Suppressor macrophage (primary cell): ENCODE measurements around the gene KDELR3.
A peak's percentile ranks its signal among the peaks of the same experiment; 100 is the strongest.

Source experiments
- DNase-seq, 4 experiments: peaks; one replicate each; pipeline ENCODE4 v3.0.0-alpha.2; 2020 to 2022
- total RNA-seq, 17 experiments: gene quantifications; one replicate each; lab custom pipeline; 2026; ENCODE audit warnings: mixed read lengths in 6 of 17, inconsistent platforms in 3 of 17; lab: John Stamatoyannopoulos, UW

The KDELR3 gene
- total RNA-seq: 0 to 0.88 (median 0.24) reads per million in 17 experiments

GRCh38 chr22:38467904-38468442 lies at the start of gene KDELR3:
Gene KDELR3 (plus strand): TSS chr22:38468096. CDS start chr22:38468234, 138 bp downstream.
- DNase-seq: peak; percentile 73 to 88 (median 82)

GRCh38 chr22:38418589-38418988 lies 49.3 kb upstream of the KDELR3 start:
- DNase-seq: no peak

DNA sequence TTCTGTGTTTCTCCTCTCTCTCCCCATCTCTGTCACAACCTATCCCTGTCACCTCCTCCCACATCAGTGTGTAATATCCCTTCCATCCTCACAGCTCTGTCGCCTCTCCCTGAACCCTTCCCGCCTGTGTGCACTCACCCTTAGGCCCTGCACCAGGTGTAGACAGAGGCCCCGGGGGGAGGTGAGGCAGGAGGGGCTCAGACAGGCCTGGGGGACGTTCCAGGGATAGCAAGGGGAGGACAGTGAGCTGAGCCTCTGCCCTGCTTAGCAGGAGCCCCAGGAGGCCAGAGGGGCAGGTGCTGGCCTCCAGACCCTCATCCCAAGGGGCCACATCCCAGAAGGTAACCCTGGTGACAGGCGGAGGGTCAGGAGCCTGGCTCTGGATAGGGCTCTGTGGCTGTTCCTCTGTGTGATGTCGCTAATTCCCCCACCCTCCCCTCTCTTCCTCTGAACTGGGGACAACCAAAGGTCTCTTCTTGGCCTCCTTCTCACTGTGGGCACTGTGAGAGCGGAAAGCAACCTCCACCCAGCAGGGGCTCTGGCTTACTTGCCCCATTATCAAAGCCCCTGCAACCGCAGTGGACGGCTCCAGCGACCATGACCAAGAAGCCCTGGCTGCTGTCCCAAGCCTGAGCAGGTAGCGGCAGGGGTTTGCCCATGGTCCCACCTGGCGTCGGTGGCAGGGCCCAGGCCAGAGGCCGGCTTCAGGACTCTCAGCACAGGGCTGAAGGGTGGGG lies 48.6 kb upstream of the KDELR3 start:
- DNase-seq: no peak

DNA sequence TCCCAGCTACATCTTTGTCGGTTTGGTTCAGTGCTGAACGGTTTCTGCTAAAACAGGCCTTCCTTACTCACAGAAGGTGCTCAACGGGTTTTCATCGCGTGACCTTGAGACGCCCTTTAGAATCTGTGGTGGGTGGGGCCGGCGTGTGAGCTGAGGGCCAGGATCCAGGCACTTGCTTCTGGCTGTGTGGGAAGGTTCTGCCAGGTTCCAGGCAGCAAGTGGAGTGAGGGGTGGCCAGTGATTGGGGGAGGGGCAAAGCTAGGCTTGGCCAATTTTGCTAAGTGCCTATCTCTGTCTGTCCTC lies 48.1 kb upstream of the KDELR3 start:
- no peak for DNase-seq

- DNase-seq: no peak
Observed at GRCh38 chr22:38420734-38421133, 47.2 kb upstream of the KDELR3 start.

DNA sequence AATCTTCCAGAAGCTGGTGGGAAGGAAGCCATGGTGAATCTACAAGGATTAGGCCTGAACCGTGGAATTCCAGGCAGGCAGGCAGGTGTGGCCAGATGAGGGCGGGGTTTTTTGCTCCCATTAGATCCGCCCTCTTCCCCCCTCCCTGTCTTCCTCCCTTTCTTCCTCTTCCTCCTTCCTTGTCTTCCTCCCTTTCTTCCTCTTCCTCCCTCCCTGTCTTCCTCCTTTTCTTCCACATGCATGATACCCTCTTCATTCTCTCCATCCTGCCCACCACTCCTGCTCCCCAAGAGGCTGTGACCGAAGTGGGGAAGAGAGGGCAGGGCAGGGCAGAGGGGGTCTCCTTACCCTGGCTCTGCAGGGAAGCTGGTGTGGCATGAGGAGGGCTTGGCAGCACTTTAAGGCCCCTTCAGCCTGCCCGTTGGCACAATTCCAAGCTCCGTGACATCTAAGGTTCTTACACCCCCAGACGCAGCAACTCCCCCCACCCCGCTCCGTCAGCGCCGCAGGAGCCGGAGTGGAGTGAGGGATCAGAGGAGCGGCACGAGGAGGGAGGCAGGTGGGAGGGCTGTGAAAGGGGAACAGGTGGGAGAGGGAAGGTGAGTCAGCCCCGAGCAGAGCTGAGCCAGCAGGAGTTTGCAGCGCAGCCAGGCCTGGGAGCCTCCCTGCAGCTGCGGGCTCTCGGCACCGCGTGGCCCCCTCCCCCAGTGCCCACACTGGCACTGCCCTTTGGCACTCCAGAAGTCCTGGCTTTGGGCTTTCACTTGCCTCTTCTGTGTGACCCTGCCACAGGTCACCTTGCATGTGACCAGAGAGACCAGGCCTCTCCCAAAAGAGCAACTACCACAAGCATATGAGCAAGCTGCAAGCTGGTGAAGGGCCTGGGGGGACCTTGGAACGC lies 45.0 kb upstream of the KDELR3 start:
- no peak for DNase-seq

DNA sequence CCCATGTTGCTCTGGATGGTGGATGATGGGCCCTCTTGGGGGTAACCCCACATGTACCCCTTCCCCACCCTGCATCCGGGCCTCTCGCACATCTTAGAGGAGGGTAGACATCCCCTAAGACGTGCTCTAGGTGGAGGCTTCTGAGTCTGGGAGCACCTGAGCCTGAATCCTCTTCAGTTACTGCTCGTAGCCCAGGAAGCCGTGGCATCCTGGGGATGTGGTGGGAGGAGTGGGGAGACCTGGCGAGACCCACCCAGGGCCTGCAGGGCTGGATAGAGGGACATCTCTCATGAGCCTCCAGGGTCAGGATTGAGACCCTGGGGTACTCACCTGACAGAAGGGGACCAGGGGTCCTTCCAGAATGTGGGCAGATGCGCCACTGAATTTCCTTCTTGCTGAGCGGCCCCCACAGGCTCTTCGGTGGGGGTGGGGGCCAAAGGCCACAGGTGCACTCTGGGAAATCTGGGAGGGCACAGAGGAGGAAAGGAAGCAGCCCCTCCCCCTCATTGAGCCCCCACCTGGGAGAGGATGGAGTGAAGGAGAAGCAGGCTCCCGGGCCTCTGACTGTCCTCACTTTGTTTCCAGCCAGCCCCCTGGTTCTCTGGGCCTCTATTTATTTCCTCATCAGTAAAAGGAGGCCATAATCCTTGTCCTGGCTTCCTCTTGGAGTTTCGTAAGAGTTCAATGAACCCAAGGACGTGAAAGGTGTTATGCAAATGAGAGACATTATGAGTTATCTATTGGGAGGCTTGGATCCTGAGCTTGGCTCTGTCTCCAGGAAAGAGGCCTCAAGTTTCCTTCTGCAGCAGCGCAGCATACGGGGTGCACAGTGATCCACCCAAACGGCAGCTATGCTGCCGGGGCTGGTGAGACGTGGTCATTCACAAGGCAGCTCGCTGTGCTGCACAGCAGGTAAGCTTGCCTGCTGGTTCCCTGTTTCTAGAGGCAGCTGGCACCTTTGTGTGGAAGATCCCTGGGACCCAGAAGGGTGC lies 44.1 kb upstream of the KDELR3 start:
- DNase-seq: no peak

- DNase-seq: no peak
Observed at GRCh38 chr22:38424525-38425080, 43.3 kb upstream of the KDELR3 start.

DNA sequence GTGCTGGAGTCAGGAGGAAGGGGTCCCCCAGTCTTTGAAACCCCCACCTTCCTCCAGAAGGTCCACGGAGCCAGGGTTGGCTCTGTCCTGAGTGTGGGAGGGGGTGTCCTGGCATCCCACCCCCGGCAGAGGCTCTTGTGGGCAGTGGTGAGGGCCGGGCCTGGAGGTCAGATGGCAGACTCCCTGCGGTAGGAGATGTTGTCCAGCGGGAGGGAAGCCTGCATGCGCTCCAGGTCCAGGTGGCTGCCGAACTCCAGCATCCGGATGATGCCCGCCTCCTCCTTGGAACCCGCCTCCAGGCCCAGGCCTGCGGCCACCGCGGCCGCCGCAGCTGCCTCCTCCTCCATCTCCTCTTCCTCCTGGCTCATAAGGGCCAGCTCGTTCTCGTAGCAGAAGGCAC lies 41.3 kb upstream of the KDELR3 start:
- no peak for DNase-seq

DNA sequence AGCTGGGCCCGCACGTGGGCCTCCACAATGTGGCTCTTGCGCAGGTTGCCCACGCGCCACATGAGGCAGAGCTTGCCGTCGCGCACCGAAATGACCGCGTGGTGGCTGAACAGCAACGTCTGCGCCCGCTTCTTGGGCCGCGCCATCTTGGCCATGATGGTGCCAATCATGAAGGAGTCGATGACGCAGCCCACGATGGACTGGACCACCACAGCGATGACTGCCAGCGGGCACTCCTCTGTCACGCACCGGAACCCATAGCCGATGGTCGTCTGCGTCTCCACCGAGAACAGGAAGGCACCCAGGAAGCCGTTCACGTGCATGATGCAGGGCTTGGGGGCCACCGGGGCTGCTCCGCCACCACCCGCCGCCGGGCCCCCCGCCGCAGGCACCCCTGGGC lies 40.4 kb upstream of the KDELR3 start:
- DNase-seq: no peak

DNA sequence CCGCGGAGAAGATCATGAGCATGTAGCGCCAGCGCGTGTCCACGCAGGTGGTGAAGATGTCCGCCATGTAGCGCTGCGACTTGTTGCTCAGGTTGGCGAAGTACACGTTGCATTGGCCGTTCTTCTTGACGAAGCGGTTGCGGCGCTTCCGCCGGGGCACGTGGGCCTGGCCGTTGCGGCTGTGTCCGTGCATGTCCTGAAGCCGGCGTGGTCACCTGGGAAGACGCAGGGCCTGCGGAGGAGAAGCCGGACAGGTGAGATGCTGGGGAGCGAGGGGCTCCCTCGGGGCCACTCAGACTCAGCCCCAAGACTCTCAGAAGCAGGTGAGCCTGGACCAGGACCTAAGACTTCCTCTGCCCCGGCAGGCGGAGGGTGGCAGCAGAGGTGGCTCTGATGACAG lies 40.0 kb upstream of the KDELR3 start:
- no peak for DNase-seq

DNA sequence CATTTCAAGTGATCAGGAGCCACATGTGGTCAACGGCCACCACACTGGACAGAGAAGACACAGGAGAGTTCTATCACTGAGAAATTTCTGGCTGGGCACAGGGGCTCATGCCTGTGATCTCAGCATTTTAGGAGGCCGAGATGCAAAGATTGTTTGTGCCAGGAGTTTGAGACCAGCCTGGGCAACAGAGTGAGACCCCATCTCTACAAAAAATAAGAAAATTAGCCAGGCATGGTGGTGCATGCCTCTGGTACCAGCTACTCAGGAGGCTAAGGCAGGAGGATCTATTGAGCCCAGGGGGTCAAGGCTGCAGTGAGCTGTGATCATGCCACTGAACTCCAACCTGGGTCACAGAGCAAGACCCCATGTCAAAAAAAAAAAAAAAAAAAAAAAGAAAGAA lies 39.2 kb upstream of the KDELR3 start:
- DNase-seq: no peak

GRCh38 chr22:38429499-38430068 lies 38.3 kb upstream of the KDELR3 start:
- DNase-seq: no peak

- DNase-seq: no peak
Observed at GRCh38 chr22:38431266-38432010, 36.5 kb upstream of the KDELR3 start.

DNA sequence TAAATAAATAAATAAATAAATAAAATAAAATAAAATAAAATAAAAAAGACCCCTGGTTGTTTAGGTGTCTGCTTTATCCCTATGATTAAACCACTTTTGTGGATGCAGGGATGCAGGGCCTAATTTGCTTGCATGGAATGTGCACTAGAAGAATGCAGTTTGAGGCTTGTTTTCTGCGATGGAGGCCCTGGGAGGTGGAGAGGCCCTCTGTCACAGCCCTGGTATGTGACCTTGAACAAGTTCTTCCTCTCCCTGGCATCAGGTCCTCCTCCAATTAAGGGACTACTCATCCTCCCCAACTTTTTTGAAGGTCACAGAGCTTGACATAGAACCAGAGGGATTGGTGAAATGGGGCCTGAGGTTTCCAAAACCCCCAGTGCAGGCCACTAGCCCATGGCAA lies 35.6 kb upstream of the KDELR3 start:
- DNase-seq: no peak

DNA sequence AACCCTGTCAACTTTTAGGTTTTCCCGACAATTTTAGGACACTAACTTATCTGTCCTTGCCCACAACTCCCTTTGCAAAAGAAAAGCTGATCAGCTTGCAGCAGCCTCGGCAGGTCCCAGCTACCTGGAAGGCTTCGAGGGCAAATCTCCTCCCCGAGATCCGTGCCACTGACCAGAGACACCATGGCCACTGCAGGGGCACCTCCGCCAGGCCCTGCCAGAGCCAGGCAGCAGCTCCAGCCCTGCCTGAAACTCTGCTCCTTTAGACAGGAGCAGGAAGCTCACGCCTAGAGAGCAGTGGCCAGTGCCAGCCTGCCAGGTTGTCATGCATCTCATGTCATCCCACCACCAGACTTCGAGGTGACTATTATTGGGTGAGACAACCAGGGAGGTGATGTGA lies 34.0 kb upstream of the KDELR3 start:
- DNase-seq: no peak

DNA sequence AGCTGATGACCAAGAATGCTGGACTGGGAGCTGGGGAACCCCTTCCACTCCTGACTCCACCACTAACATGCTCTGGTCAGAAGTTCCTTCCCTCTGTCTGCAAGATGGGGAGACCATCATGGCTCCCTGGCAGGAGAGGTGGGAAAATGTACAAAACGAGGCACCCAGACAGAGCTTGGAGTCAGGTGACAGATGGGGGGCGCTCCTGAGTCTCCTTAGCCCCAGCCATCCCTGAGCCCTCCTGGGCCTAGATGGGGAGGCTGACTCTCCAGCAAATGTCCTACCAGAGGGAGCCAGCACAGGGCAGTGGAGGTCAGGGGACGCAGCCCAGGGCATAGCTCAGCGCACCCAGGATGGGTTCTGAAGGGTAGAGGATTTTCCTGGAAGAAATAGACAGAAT lies 32.9 kb upstream of the KDELR3 start:
- DNase-seq: no peak

GRCh38 chr22:38435965-38436364 lies 31.9 kb upstream of the KDELR3 start:
- DNase-seq: no peak

DNA sequence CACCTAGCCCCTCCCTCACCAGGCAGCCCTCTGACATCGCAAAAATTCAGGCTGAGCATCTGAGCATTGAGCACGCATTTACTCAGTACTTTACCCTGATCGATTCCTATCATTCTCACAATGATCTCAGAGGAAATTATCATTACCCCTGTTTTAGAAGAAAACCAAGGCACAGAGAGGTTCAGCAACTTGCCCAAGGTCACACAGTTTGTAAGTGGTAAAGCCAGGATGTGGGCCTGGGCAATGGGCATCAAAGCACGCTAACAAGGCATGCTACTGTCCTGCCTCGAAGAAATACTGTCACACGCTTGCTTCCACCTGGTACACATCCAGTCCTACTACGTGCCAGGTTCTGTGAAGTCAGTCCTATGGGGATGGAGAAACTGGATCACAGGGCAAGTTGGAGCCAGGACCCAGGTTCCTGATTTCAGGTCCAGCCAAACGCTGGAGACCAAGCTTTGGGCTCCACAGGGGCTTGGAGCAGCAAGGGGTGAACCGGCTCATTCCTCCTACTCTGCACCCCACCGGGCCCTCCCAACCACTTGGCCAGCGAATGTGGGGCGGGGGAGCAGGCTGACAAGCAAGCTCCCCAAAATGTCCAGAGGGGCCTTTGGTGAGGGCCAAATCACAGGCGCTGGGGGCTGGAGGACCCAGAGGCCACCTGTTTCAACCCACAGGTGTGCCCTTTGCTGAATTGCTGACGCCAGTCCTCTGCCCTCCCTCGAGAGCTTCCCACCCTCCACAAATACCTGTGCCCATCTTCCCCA lies 31.1 kb upstream of the KDELR3 start:
- DNase-seq: no peak

GRCh38 chr22:38437416-38437815 lies 30.5 kb upstream of the KDELR3 start:
- no peak for DNase-seq
